ENCODE data around the gene FOXK1. TPM values are rescaled to one million over a fixed set of nuclear protein-coding genes. Genes with fewer than 3 reads are reported as not detected.

Gene FOXK1
- total RNA-seq, 2 donors from 2014 or later: 36.9 to 43.4 TPM

GRCh38 chr7:4738711-4739527 lies 56.8 kb downstream of the FOXK1 start:
- H3K4me1 Mint-ChIP-seq: peaks cover 33% of the 10 kb centered on the region
- Histone ChIP-seq H3K27me3 (ENCODE audit: control insufficient read depth, insufficient read depth, low read length, poor library complexity, severe bottlenecking) (no peaks in the 10 kb centered on the region), H3K36me3 (ENCODE audit: control insufficient read depth, insufficient read depth, low read length) (peaks cover 31% of the 10 kb centered on the region), H3K4me1 (ENCODE audit: control insufficient read depth, insufficient read depth, low read length) (peaks cover 15% of the 10 kb centered on the region), H3K27ac (ENCODE audit: low read depth, low read length) (peak overlapping the region; percentile 88), H3K9ac (ENCODE audit: extremely low read depth, low read length, poor library complexity, severe bottlenecking) (peak overlapping the region; percentile 76), H3K4me3 (ENCODE audit: low read length) (peak overlapping the region; percentile 72), H3K9me3 (ENCODE audit: control insufficient read depth, low read length) (no peaks in the 10 kb centered on the region)
- peak overlapping the region; percentile 97 for H3K27ac Mint-ChIP-seq
- H3K9me3 Mint-ChIP-seq: no peaks in the 10 kb centered on the region
- H3K36me3 Mint-ChIP-seq (ENCODE audit: low read depth): peaks cover 37% of the 10 kb centered on the region
- H3K27me3 Mint-ChIP-seq (ENCODE audit: insufficient read depth): no peaks in the 10 kb centered on the region
- TF ChIP-seq, protein P1, sequence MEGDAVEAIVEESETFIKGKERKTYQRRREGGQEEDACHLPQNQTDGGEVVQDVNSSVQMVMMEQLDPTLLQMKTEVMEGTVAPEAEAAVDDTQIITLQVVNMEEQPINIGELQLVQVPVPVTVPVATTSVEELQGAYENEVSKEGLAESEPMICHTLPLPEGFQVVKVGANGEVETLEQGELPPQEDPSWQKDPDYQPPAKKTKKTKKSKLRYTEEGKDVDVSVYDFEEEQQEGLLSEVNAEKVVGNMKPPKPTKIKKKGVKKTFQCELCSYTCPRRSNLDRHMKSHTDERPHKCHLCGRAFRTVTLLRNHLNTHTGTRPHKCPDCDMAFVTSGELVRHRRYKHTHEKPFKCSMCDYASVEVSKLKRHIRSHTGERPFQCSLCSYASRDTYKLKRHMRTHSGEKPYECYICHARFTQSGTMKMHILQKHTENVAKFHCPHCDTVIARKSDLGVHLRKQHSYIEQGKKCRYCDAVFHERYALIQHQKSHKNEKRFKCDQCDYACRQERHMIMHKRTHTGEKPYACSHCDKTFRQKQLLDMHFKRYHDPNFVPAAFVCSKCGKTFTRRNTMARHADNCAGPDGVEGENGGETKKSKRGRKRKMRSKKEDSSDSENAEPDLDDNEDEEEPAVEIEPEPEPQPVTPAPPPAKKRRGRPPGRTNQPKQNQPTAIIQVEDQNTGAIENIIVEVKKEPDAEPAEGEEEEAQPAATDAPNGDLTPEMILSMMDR (conservative IDR thresholded peaks at IDR 0.05): no peak
- H3K4me3 Mint-ChIP-seq: peak overlapping the region; percentile 40
- 30 to 36% methylated on average over 19 to 23 of the region's 23 CpGs for WGBS, 2 experiments (ENCODE audit: insufficient coverage in 1 of 2, insufficient read length in 1 of 2)
- peak; percentile 89 for DNase-seq

GRCh38 chr7:4739528-4739992 lies 57.5 kb downstream of the FOXK1 start:
- Mint-ChIP-seq H3K4me3 (peak overlapping the region; percentile 40), H3K27ac (peak overlapping the region; percentile 97), H3K9me3 (no peaks in the 10 kb centered on the region), H3K4me1 (peaks cover 39% of the 10 kb centered on the region), H3K27me3 (ENCODE audit: insufficient read depth) (no peaks in the 10 kb centered on the region), H3K36me3 (ENCODE audit: low read depth) (peaks cover 33% of the 10 kb centered on the region)
- Histone ChIP-seq H3K27ac (ENCODE audit: low read depth, low read length) (peak overlapping the region; percentile 88), H3K4me3 (ENCODE audit: low read length) (peak overlapping the region; percentile 72), H3K36me3 (ENCODE audit: control insufficient read depth, insufficient read depth, low read length) (peaks cover 31% of the 10 kb centered on the region), H3K27me3 (ENCODE audit: control insufficient read depth, insufficient read depth, low read length, poor library complexity, severe bottlenecking) (no peaks in the 10 kb centered on the region), H3K4me1 (ENCODE audit: control insufficient read depth, insufficient read depth, low read length) (peaks cover 20% of the 10 kb centered on the region), H3K9me3 (ENCODE audit: control insufficient read depth, low read length) (no peaks in the 10 kb centered on the region), H3K9ac (ENCODE audit: extremely low read depth, low read length, poor library complexity, severe bottlenecking) (peak overlapping the region; percentile 76)
- TF ChIP-seq, protein P1 (conservative IDR thresholded peaks at IDR 0.05): peak; percentile 49
- WGBS, 2 experiments (ENCODE audit: insufficient coverage in 1 of 2, insufficient read length in 1 of 2): 64 to 67% methylated on average over 15 to 16 of the region's 16 CpGs
- peak; percentile 76 for DNase-seq

DNA sequence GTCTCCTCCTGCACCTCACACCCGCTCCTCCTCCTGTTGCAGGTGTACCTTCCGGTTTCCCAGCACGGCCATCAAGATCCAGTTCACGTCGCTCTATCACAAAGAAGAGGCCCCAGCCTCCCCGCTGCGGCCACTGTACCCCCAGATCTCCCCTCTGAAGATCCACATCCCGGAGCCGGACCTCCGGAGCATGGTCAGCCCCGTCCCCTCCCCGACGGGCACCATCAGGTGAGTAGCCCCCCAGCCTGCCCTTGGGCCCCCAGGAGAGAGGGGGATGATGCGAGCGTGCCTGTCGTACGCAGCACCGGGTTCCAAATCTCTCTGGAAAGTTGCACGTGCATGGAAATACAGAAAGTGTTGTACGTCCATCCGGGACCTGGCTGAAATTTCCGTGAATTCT lies 58.7 kb downstream of the FOXK1 start:
- Mint-ChIP-seq H3K27me3 (ENCODE audit: insufficient read depth) (no peaks in the 10 kb centered on the region), H3K9me3 (no peaks in the 10 kb centered on the region), H3K27ac (no peak overlapping the region), H3K4me1 (peaks cover 44% of the 10 kb centered on the region), H3K4me3 (no peak overlapping the region), H3K36me3 (ENCODE audit: low read depth) (peaks cover 33% of the 10 kb centered on the region)
- H3K27me3 ChIP-seq (ENCODE audit: control insufficient read depth, insufficient read depth, low read length, poor library complexity, severe bottlenecking): no peaks in the 10 kb centered on the region
- H3K36me3 ChIP-seq (ENCODE audit: control insufficient read depth, insufficient read depth, low read length): peaks cover 31% of the 10 kb centered on the region
- no peak overlapping the region for H3K27ac ChIP-seq (ENCODE audit: low read depth, low read length)
- TF ChIP-seq, protein P1 (conservative IDR thresholded peaks at IDR 0.05): no peak
- 88 to 94% methylated on average over 10 to 22 of the region's 22 CpGs for WGBS, 2 experiments (ENCODE audit: insufficient coverage in 1 of 2, insufficient read length in 1 of 2)
- no peak overlapping the region for H3K4me3 ChIP-seq (ENCODE audit: low read length)
- peaks cover 23% of the 10 kb centered on the region for H3K4me1 ChIP-seq (ENCODE audit: control insufficient read depth, insufficient read depth, low read length)
- no peaks in the 10 kb centered on the region for H3K9me3 ChIP-seq (ENCODE audit: control insufficient read depth, low read length)
- no peak for DNase-seq
- H3K9ac ChIP-seq (ENCODE audit: extremely low read depth, low read length, poor library complexity, severe bottlenecking): no peak overlapping the region

All from endodermal cell (in vitro differentiated cells).